ENCODE data around the gene AMDHD1. TPM values are rescaled to one million over a fixed set of nuclear protein-coding genes. Genes with fewer than 3 reads are reported as not detected.
A peak's percentile ranks its signal among the peaks of the same experiment; 100 is the strongest.

The AMDHD1 gene
- total and polyA plus RNA-seq, 2 of the 8 experiments (the other 6 are each of a cell fraction or from before 2014, with no cell fraction given), result 0.14 TPM; not detected in 1

GRCh38 chr12:95956557-95957145 lies 13.5 kb downstream of the AMDHD1 start:
- Histone ChIP-seq H2AK5ac (ENCODE audit: low read depth, low read length) (no peak overlapping the region), H3K56ac (replicated peaks; ENCODE audit: insufficient read length, low read depth, low read length) (no peak overlapping the region), H2AFZ (ENCODE audit: low read length) (peak overlapping the region; percentile 78; the same call in 1 of the 2 replicates), H3K79me2 (ENCODE audit: control insufficient read depth in 1 of 2, insufficient read depth in 2 of 2, low read length in 2 of 2) (no peaks in the 10 kb centered on the region), H3K4me1 (replicated peaks in 1 of 4; ENCODE audit: control insufficient read depth in 3 of 4, insufficient read depth in 4 of 4, low read length in 3 of 4) (peaks cover 2 to 5% (median 2%) of the 10 kb centered on the region in 4 experiments; a peak in 4 of 7 replicates), H2BK120ac (replicated peaks; ENCODE audit: low read depth, low read length) (no peak overlapping the region), H3K79me1 (ENCODE audit: low read depth, low read length) (no peaks in the 10 kb centered on the region), H2BK12ac (ENCODE audit: low read depth, low read length) (no peak overlapping the region), H3K4me3 (ENCODE audit: extremely low read depth in 1 of 4, insufficient read depth in 2 of 4, low read depth in 3 of 4, low read length in 4 of 4) (no peak overlapping the region), H3K9ac (replicated peaks in 1 of 4; ENCODE audit: extremely low read depth in 1 of 4, low read depth in 3 of 4, low read length in 3 of 4) (peak overlapping the region in 1 of 4 experiments; percentile 18; a peak in 2 of 7 replicates), H4K91ac (replicated peaks; ENCODE audit: insufficient read length, low read length) (no peak overlapping the region), H3K27me3 (replicated peaks in 1 of 4; ENCODE audit: control insufficient read depth in 3 of 4, extremely low read depth in 1 of 4, insufficient read depth in 3 of 4, low read length in 3 of 4) (no peaks in the 10 kb centered on the region), H2BK20ac (ENCODE audit: low read length) (no peak overlapping the region), H4K5ac (ENCODE audit: insufficient read length, low read depth, low read length) (peak overlapping the region; percentile 31), H3K14ac (ENCODE audit: insufficient read length) (no peak overlapping the region), H3K18ac (ENCODE audit: extremely low read depth, low read length) (no peak overlapping the region), H3K36me3 (ENCODE audit: control insufficient read depth in 2 of 4, insufficient read depth in 4 of 4, low read length in 3 of 4) (no peaks in the 10 kb centered on the region), H2BK15ac (ENCODE audit: low read length) (no peak overlapping the region; the same call in 1 of the 2 replicates), H3K4me2 (ENCODE audit: insufficient read depth in 1 of 2, low read depth in 2 of 2, low read length in 2 of 2) (peak overlapping the region in 1 of 2 experiments; percentile 36; a peak in 3 of 4 replicates), H3K23me2 (ENCODE audit: low read depth, low read length) (no peaks in the 10 kb centered on the region), H3K27ac (ENCODE audit: low read depth, low read length) (no peak overlapping the region), H3K23ac (ENCODE audit: insufficient read length) (no peak overlapping the region), H2BK5ac (ENCODE audit: low read depth, low read length) (no peak overlapping the region), H4K8ac (ENCODE audit: extremely low read depth, insufficient read depth, low read length) (no peak overlapping the region; the same call in 1 of the 2 replicates), H4K20me1 (replicated peaks in 1 of 2; ENCODE audit: control insufficient read depth in 1 of 2, insufficient read depth in 2 of 2, low read length in 2 of 2) (no peaks in the 10 kb centered on the region), H3K4ac (replicated peaks; ENCODE audit: insufficient read length, low read depth, low read length) (no peak overlapping the region), H3K9me3 (ENCODE audit: insufficient read depth in 2 of 2, low read depth in 1 of 2, low read length in 1 of 2) (no peaks in the 10 kb centered on the region)
- CTCF ChIA-PET (ENCODE audit: partially characterized antibody), result interaction anchor here (0.8 to 17.8 kb wide), 7 partner anchors 9 to 44 kb away, joined by 3 to 149 read pairs (median 29); partner anchors contain the start of genes AMDHD1, CCDC38 and HAL
- 73% methylated on average over 27 of the region's 27 CpGs; no CpG with 5 or more reads in 1 of the 2 experiments for WGBS, 2 experiments (ENCODE audit: extremely low coverage in 1 of 2, insufficient coverage in 1 of 2, insufficient read length in 1 of 2, insufficient replicate concordance in 2 of 2, low coverage in 1 of 2, low lambda C conversion rate in 2 of 2, missing lambda C conversion rate in 1 of 2)
- TF ChIP-seq HDAC6 (IDR thresholded peaks at IDR 0.05; ENCODE audit: low read depth, low read length) (no peak), TBP (IDR thresholded peaks at IDR 0.05; ENCODE audit: low read depth, low read length) (no peak), KDM1A (IDR thresholded peaks at IDR 0.05; ENCODE audit: borderline replicate concordance, low read length) (no peak)
- FAIRE-seq (no peak), DNase-seq (ENCODE audit: low read depth in 1 of 2, low spot score in 2 of 2) (no peak)
- POLR2A ChIA-PET (ENCODE audit: partially characterized antibody), result interaction anchor here (2.2 to 2.3 kb wide), 2 partner anchors 13 to 14 kb away, joined by 6 to 8 read pairs; partner anchors contain the start of genes AMDHD1 and CCDC38
